ENCODE results near the gene ARID2. TPM values are rescaled to one million over a fixed set of nuclear protein-coding genes. Genes with fewer than 3 reads are reported as not detected.

The ARID2 gene
- total RNA-seq, 4 donors from 2014 or later = 30.3 to 35.8 (median 32.8) TPM

DNA sequence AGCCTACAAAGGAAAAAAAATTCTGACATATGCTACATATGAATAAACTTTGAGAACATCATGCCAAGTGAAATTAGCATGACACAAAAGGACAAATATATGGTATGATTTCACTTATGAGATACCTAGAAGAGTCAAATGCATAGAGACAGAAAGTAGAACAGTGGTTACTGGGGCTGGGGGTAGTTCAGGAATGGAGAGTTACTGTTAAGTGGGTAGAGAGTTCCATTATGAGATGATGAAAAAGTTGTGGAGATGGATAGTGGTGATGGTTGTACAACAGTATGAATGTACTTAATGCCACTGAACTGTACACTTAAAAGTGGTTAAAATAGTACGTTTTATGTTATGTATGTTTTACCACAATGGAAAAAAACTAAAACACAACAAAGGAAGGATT is 168.6 kb downstream of the ARID2 start:
- Histone ChIP-seq H3K27me3 (no peaks in the 10 kb centered on the region), H3K9me3 (no peaks in the 10 kb centered on the region), H3K36me3 (peaks cover 0 to 76% (median 2%) of the 10 kb centered on the region in 3 donors), H3K4me3 (no peak overlapping the region), H3K4me1 (no peaks in the 10 kb centered on the region), H3K27ac (no peak overlapping the region)
- no peak for TF ChIP-seq CTCF (IDR thresholded peaks at IDR 0.05)
- no peak for TF ChIP-seq POLR2A (IDR thresholded peaks at IDR 0.05)
- no peak for TF ChIP-seq EP300 (IDR thresholded peaks at IDR 0.05)
- no peak for DNase-seq (ENCODE audit: low spot score in 2 of 2)
- WGBS, 2 donors = 92 to 95% methylated on average over 1 of the region's 1 CpG

DNA sequence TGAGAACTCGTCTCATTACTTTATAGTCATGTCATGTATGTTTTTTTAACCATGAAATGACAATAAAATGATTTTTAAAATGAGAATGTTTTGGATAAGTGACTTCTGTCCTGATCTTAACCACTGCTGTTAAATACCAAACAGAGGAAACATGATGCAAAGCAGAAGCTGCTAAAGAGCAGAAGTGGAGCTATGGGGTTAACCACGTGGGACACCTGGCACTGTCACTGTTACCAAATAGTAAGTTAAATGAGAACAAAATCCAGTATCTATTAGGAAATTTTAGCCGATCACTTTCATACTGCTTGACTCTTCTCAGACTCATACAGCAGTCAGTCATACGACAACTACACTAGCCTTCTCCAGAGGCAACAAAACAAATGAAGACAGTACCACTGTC is 178.4 kb downstream of the ARID2 start:
- no peak for TF ChIP-seq POLR2A (IDR thresholded peaks at IDR 0.05)
- no peak for TF ChIP-seq EP300 (IDR thresholded peaks at IDR 0.05)
- Histone ChIP-seq H3K36me3 (peaks cover 0 to 27% (median 2%) of the 10 kb centered on the region in 3 donors), H3K4me3 (no peak overlapping the region), H3K27ac (no peak overlapping the region), H3K9me3 (no peaks in the 10 kb centered on the region), H3K27me3 (no peaks in the 10 kb centered on the region), H3K4me1 (no peaks in the 10 kb centered on the region)
- DNase-seq (ENCODE audit: low spot score in 2 of 2) = no peak
- 77 to 90% methylated on average over 4 of the region's 4 CpGs for WGBS, 2 donors

- Histone ChIP-seq H3K27ac (no peak overlapping the region), H3K4me1 (no peaks in the 10 kb centered on the region), H3K27me3 (no peaks in the 10 kb centered on the region), H3K36me3 (peaks cover 0 to 25% (median 2%) of the 10 kb centered on the region in 3 donors), H3K9me3 (no peaks in the 10 kb centered on the region), H3K4me3 (no peak overlapping the region)
- TF ChIP-seq CTCF (IDR thresholded peaks at IDR 0.05) (no peak), EP300 (IDR thresholded peaks at IDR 0.05) (no peak), POLR2A (IDR thresholded peaks at IDR 0.05) (no peak)
- DNase-seq (ENCODE audit: low spot score in 2 of 2) = no peak
- 55 to 57% methylated on average over 4 of the region's 4 CpGs for WGBS, 2 donors
Measured at GRCh38 chr12:45909041-45909713, 179.7 kb downstream of the ARID2 start.

DNA sequence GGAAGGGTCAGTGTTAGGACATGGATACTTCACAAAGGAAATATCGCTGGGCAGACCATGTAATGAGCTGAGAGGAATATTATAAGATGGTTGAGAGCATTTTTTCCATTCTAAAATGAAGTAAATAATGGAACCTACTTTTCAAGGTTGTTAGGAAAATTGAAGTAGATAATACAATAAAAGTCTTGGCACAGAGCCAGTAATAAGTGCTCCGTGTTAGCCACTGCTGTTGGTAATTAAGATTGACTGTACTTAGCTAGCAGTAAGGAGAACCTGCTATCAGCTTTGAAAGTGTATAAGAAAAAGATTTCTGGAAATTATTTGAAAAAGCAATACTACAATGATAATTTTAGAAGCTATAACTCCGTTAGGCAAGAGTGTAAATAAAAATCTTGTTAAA is 183.3 kb downstream of the ARID2 start:
- 57 to 61% methylated on average over 3 of the region's 3 CpGs for WGBS, 2 donors

DNA sequence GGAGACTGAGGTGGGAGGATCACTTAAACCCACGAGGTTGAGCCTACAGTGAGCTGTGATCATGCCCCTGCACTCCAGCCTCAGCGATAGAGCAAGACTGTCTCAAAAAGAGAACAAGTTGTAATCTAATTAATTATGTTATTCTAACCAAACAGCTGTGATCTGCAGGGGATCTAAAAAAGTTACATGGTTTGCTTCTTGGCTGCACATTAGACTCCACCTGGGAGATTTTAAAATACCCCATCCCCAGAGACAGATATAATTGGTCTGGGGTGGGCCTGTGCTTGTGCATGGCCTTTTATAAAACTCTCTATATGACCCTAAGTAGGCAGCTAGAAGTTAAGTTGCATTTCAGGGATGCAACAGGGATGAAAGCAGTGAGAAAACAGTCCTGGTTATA is 184.1 kb downstream of the ARID2 start:
- Histone ChIP-seq H3K4me3 (no peak overlapping the region), H3K36me3 (peaks cover 0 to 15% (median under 1%) of the 10 kb centered on the region in 3 donors), H3K27ac (no peak overlapping the region), H3K27me3 (no peaks in the 10 kb centered on the region), H3K9me3 (no peaks in the 10 kb centered on the region), H3K4me1 (no peaks in the 10 kb centered on the region)
- TF ChIP-seq POLR2A (IDR thresholded peaks at IDR 0.05) (no peak), CTCF (IDR thresholded peaks at IDR 0.05) (no peak), EP300 (IDR thresholded peaks at IDR 0.05) (no peak)
- DNase-seq (ENCODE audit: low spot score in 2 of 2) = no peak
- WGBS, 2 donors = 53 to 69% methylated on average over 2 of the region's 2 CpGs

More for the DNA sequence above, 183.3 kb downstream of the ARID2 start:
- Histone ChIP-seq H3K4me3 (no peak overlapping the region), H3K27me3 (no peaks in the 10 kb centered on the region), H3K9me3 (no peaks in the 10 kb centered on the region), H3K27ac (no peak overlapping the region), H3K36me3 (peaks cover 0 to 12% (median 0%) of the 10 kb centered on the region in 3 donors), H3K4me1 (no peaks in the 10 kb centered on the region)
- no peak for DNase-seq (ENCODE audit: low spot score in 2 of 2)
- TF ChIP-seq EP300 (IDR thresholded peaks at IDR 0.05) (no peak), POLR2A (IDR thresholded peaks at IDR 0.05) (no peak), CTCF (IDR thresholded peaks at IDR 0.05) (no peak)
